GM12873 (cell line): Measurements from ENCODE around the gene PPP6R1.

Experiments used
- TF ChIP-seq, protein P1 (sequence below): IDR thresholded peaks from 2 replicates; pipeline ENCODE4 v1.5.1; 2012; ENCODE audit warnings: low read depth, mild to moderate bottlenecking, moderate library complexity, low read length, control low read depth; ENCODE audit not compliant: insufficient read depth; ENCODE audit errors: missing control alignments

The PPP6R1 gene

DNA sequence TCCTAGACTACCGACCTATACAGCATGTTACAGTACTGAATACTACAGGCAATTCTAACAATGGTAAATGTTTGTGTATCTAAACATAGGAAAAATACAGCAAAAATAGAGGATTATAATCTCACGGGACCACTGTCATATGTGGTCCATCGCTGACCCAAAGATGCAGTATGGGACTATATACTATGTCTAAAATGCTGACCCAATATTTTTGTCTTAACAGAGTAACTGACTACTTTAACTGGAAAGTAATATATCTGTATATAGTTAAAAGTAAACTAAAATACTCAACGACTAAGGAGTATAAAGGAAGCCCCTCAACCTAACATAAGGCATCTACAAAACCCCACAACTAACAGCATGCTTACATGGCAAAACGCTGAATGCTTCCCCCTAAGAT is 25.8 kb downstream of the PPP6R1 start:
- TF ChIP-seq, protein P1, sequence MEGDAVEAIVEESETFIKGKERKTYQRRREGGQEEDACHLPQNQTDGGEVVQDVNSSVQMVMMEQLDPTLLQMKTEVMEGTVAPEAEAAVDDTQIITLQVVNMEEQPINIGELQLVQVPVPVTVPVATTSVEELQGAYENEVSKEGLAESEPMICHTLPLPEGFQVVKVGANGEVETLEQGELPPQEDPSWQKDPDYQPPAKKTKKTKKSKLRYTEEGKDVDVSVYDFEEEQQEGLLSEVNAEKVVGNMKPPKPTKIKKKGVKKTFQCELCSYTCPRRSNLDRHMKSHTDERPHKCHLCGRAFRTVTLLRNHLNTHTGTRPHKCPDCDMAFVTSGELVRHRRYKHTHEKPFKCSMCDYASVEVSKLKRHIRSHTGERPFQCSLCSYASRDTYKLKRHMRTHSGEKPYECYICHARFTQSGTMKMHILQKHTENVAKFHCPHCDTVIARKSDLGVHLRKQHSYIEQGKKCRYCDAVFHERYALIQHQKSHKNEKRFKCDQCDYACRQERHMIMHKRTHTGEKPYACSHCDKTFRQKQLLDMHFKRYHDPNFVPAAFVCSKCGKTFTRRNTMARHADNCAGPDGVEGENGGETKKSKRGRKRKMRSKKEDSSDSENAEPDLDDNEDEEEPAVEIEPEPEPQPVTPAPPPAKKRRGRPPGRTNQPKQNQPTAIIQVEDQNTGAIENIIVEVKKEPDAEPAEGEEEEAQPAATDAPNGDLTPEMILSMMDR: no peak

DNA sequence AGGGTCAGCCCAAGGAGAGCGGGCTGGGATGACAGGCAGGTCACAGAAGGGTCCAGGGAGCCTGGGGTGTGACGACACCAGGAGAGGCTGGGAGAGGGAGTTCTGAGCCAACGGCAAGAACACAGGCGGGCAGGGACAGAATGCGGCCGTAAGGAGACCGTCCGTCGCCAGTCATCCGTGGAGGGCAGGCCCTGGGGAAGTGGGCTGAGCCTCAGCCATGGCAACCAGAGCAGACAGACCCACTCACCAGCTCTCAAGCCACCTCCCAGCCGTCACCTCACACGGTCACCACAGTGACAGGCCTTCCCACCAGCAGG is 26.6 kb downstream of the PPP6R1 start:
- TF ChIP-seq, protein P1: no peak

DNA sequence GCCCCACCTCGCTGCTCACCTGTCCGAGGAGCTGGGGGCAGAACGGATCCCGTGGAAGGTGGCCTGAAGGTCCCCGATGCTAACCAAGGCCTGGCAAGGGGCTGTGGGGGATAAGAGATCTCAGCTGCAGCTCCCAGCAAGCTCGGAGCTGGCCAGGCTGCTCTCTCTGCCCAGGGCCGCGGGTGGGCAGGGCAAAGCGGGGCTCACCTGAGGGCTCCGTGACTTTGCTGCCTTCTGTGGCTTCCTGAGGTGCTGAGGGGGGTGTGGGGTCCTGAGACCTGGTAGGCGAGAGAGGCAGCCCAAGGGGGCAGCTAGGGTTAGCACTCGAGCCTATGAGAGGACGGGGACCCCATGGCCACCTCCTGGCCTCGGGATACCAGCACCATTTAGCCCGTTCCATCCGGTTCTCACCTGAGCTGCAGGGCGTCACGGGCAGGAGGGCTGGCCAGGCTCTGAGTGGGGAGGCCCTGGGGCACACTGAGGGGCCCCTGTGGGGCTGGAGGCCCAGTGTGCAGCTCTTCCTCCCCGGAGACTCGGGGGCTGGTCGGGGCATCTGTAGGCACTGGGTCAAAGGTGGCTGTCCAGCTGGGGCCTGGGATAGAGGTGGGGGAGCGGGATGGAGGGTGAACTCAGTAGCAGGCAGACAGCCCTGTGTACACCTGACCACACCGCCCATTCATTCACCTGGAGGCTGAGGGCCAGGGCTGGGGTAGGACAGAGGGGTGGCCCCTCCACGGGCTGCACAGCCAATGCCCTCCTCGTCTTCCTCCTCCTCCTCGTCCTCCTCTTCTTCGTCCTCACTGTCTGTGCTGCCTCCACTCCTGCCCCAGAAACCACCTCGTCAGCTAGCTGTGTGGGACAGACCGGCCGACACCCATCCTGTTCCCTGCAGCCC is 27.2 kb downstream of the PPP6R1 start:
- TF ChIP-seq, protein P1: no peak

DNA sequence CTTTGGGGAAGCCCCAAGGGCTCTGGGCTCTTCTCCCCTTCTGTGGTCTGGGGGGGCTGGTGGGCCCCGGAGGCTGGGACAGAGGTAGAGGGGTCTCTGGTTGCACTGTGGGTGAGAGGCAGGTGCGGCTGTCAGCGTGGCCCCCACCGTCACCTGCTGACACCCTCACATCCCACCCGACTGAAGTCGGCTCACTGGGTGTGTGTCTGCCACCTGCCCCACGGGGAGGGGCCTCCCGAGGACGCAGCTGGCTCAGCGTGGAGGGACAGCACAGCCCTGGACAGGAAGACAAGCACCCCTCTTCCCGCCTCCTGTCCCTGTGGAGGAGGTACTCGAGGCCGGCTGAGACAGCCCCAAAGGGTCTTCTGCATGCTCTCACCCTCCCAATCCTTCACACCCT is 28.0 kb downstream of the PPP6R1 start:
- TF ChIP-seq, protein P1: no peak

DNA sequence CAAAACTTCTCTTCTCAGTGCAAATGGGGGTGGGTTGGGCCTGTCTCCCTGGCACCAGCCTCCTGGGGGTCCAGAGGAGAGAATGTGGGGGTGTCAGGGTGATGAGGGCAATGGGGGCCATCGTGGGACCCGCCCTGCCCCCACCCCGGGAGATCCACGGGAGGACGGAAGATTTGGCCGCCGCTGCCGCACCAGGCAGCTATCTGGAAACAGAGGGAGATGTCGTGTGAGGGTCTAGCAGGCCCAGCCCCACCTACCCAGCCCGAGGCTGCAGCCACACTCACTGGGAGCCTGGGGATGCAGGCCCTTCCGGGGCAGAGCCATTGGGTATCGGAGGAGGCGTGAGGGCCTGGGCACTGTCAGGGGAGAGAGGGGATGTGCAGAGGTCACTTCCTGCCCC is 28.5 kb downstream of the PPP6R1 start:
- TF ChIP-seq, protein P1: no peak

DNA sequence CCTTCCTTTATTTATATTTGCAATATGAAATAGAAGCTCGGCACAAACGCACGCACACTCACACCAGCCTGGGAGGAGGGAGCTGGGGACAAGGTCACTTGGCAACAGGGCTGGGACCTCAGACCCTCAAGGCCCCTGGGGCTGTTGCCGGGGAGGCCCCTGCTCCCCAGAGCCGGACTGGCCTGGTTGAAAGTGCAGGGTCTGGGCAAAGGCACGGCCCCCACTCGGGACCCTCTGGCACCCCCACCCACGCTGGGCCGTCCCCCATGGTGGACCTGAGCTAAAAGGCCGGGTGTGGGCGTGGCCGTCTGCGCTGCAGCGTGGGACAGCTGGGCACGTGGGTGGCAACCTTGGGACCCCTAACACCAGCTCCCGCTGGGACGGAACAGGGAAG is 29.0 kb downstream of the PPP6R1 start:
- TF ChIP-seq, protein P1: no peak

- TF ChIP-seq, protein P1: no peak
Observed at GRCh38 chr19:55229145-55229788, 29.6 kb downstream of the PPP6R1 start.
